ENCODE data around the gene OPN1SW.

DNA sequence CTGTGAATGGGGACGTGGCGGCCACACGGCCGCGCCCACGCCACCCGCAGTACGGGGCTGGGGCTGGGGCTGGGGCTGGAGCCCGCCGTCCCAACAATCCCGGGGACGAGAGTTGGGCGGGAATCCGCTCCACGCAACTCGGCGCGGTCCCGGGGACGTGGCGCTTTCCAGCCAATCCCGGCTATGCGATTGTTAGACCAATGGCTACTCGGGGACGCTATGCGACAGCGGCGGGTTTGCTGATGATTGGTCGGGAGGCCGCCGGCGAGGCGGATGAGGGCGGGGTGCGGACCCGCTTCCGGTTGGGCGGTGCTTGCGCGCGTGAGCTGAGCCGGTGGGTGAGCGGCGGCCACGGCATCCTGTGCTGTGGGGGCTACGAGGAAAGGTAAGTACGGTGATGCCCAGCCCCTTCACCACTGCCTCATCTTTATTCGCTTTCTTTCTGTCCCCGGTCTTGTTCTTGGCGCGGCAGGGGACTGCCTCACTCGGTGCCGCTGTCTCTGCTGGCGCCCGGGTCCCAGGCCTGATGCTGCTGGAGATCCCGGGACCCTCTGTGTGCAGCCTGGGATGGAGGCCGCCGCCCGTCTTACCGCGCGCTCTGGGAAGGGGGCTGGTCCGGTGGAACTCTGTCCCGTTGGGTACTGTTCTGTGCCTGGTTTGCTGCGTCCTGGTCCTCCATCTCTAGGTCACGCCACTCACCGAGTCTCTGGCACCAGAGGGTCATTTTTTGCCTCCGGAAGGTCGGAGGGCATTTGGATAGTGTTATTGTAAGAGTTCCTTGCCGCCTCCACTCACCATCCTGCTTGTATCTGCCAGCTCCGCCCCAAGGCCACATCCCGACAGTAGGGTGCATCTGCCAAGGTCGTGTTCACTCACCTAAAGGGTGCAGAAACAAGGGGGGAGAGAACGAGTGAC is 36.3 kb downstream of the OPN1SW start, which contains the start of gene CALU:
- TF ChIP-seq L3MBTL2 (conservative IDR thresholded peaks at IDR 0.05) (peak; percentile 97), SP1 (IDR thresholded peaks at IDR 0.05) (no peak), TARDBP (IDR thresholded peaks at IDR 0.05) (no peak; the same call in 1 of the 2 replicates), ELF4 (IDR thresholded peaks at IDR 0.05) (peak; percentile 33), SUZ12 (IDR thresholded peaks at IDR 0.05) (no peak), FOXM1 (IDR thresholded peaks at IDR 0.05; ENCODE audit: borderline replicate concordance) (no peak), BHLHE40 (IDR thresholded peaks at IDR 0.05; ENCODE audit: borderline replicate concordance) (no peak)
- TF ChIP-seq, protein P1, sequence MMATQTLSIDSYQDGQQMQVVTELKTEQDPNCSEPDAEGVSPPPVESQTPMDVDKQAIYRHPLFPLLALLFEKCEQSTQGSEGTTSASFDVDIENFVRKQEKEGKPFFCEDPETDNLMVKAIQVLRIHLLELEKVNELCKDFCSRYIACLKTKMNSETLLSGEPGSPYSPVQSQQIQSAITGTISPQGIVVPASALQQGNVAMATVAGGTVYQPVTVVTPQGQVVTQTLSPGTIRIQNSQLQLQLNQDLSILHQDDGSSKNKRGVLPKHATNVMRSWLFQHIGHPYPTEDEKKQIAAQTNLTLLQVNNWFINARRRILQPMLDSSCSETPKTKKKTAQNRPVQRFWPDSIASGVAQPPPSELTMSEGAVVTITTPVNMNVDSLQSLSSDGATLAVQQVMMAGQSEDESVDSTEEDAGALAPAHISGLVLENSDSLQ (IDR thresholded peaks at IDR 0.05): peak; percentile 91

Measured in HEK293T (cell line).